KOPT-K1 (cell line): ENCODE data around the gene DCTN2.
"Not testable (repeated sequence)": the region's sequence is repeated elsewhere in the genome, so short reads cannot be mapped to it uniquely, and the experiment has no call there.

Experiments
- H3K27ac ChIP-seq: fragments of 200-600 bp; sonication (generic); 2 replicates; pipeline ENCODE4 v1.5.1; 2016; ENCODE audit warnings: antibody characterized with exemption, mild to moderate bottlenecking, low read depth, low read length; ENCODE audit not compliant: poor library complexity, severe bottlenecking
- H3K36me3 ChIP-seq: fragments of 200-600 bp; sonication (generic); 2 replicates; pipeline ENCODE4 v1.5.1; 2017; ENCODE audit warnings: antibody characterized with exemption, mild to moderate bottlenecking, low read length, moderate library complexity; ENCODE audit not compliant: insufficient read depth
- H3K9me3 ChIP-seq: fragments of 200-600 bp; sonication (generic); 2 replicates; pipeline ENCODE4 v1.5.1; 2017; ENCODE audit warnings: antibody characterized with exemption, low read length, mild to moderate bottlenecking; ENCODE audit not compliant: insufficient read depth, poor library complexity, severe bottlenecking

DCTN2 gene

DNA sequence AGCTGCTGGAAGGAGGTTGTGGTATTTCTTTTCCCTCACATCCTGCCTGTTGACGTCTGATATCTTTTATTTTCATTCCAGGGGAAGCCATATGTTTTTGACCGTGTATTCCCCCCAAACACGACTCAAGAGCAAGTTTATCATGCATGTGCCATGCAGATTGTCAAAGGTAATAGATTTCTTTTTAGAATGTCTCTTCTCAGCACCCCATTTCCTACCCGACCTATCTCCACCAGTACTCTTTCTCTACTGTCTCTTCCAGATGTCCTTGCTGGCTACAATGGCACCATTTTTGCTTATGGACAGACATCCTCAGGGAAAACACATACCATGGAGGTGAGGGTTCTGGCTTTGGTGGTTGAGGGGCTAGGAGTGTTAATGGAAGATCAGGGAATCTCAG, 16.4 kb upstream of the DCTN2 start:
- H3K36me3 ChIP-seq, result no peaks in the 10 kb centered on the region
- no peak overlapping the region for H3K27ac ChIP-seq
- no peaks in the 10 kb centered on the region for H3K9me3 ChIP-seq

DNA sequence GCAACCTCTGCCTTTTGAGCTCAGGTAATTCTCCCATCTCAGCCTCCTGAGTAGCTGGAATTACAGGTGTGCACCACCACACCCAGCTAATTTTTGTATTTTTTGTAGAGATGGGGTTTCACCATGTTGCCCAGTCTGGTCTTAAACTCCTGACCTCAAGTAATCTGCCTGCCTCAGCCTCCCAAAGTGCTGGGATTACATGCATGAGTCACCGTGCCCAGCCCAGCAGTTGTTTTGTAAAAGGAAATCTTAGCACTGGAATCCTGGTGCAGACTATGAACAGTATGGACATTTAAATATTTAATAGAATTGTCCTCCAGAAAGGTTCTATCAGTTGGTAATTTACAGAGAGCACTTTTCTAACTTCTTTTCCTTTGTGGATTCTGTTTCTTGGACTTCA, 14.1 kb upstream of the DCTN2 start:
- not testable (repeated sequence) for H3K36me3 ChIP-seq, H3K27ac ChIP-seq

GRCh38 chr12:57560516-57560915, 13.5 kb upstream of the DCTN2 start:
- no peaks in the 10 kb centered on the region for H3K9me3 ChIP-seq
- no peaks in the 10 kb centered on the region for H3K36me3 ChIP-seq
- H3K27ac ChIP-seq, result no peak overlapping the region

More for the DNA sequence above, 14.1 kb upstream of the DCTN2 start:
- not testable (repeated sequence) for H3K9me3 ChIP-seq

- Histone ChIP-seq H3K36me3 (no peaks in the 10 kb centered on the region), H3K27ac (no peak overlapping the region), H3K9me3 (no peaks in the 10 kb centered on the region)
Observed at GRCh38 chr12:57558864-57559263, 11.9 kb upstream of the DCTN2 start.

DNA sequence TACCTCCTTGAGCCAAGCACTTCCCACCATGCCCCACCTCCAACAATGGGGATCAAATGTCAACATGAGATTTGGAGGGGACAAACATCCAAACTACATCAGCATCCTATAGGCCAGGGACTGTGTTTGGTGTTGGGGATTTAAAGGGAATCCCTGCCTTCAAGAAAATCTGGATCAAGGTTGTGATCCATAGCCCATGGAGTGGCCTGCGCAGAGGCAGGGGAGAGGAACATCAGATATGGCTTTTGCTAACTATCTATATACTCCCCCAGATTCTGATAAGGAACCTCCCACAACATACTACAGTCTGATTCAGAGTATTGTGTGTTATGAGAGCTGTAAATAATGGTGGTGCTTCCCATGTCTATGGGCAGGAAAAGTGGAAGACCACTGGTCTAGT, 7.9 kb upstream of the DCTN2 start:
- H3K9me3 ChIP-seq, result no peaks in the 10 kb centered on the region
- no peak overlapping the region for H3K27ac ChIP-seq

GRCh38 chr12:57554453-57554852, 7.5 kb upstream of the DCTN2 start:
- no peaks in the 10 kb centered on the region for H3K36me3 ChIP-seq
- H3K27ac ChIP-seq, result no peak overlapping the region
- H3K9me3 ChIP-seq, result no peaks in the 10 kb centered on the region

More for the DNA sequence above, 7.9 kb upstream of the DCTN2 start:
- no peaks in the 10 kb centered on the region for H3K36me3 ChIP-seq

DNA sequence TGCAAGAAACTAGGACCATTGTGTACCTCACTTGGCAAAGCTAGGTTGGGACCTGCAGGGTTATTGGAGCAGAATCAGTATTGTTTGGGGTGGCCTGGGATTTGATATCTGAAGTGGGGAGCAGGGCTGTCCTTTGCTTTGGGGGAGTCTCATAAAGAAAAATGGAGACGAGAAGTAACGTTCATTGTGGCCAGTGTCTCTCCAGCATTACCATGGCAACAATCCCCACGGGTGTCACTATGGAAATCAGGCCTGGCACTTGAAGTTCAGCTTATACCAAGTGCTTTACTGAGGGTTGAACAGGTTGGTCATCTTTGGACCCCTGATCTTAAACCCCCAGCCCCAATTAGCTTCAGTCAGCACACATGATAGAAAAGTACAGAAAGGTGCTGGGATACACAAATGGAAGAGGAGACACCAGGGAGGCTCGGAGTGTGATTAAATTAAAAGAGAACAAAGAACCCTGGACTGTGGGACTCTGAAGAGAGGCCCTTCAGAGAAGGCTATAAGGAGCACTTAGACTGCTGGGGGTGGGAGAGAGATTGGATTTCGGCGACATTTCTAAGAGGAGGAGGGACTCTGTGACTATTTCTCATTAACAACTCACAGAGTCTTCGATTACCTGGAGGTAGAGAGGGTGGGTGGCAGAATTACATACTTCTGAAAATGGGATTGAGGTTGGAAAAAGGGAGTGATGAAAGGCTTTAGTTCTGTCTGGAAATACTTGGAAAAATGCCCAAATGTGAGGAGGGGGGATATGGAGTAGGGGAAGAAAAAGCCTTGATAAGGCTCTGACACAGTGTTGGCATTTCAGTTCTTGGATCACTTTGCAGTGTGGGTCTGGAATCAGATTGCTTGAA, 6.6 kb upstream of the DCTN2 start:
- H3K9me3 ChIP-seq, result no peaks in the 10 kb centered on the region
- H3K36me3 ChIP-seq, result no peaks in the 10 kb centered on the region
- H3K27ac ChIP-seq, result no peak overlapping the region

- no peak overlapping the region for H3K27ac ChIP-seq
- H3K36me3 ChIP-seq, result no peaks in the 10 kb centered on the region
- no peaks in the 10 kb centered on the region for H3K9me3 ChIP-seq
Observed at GRCh38 chr12:57552835-57553313, 5.9 kb upstream of the DCTN2 start.

DNA sequence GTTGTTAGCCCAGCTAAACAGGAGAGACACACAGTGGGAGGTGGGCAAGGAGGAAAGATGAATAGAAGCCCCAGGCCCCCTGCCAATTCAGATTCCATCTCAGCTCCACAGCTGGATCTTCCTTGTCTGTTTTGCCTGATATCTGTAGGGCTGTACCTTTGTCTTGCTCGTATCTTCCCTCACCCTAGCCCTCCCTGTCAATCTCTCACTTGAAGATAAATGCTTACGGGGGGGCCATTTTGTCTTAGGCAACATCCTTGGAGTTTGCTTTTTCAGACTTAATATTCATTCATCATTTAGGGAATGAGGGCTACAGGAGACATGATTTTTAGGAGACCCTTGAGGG, 5.3 kb upstream of the DCTN2 start:
- no peaks in the 10 kb centered on the region for H3K9me3 ChIP-seq
- H3K27ac ChIP-seq, result no peak overlapping the region
- no peaks in the 10 kb centered on the region for H3K36me3 ChIP-seq

DNA sequence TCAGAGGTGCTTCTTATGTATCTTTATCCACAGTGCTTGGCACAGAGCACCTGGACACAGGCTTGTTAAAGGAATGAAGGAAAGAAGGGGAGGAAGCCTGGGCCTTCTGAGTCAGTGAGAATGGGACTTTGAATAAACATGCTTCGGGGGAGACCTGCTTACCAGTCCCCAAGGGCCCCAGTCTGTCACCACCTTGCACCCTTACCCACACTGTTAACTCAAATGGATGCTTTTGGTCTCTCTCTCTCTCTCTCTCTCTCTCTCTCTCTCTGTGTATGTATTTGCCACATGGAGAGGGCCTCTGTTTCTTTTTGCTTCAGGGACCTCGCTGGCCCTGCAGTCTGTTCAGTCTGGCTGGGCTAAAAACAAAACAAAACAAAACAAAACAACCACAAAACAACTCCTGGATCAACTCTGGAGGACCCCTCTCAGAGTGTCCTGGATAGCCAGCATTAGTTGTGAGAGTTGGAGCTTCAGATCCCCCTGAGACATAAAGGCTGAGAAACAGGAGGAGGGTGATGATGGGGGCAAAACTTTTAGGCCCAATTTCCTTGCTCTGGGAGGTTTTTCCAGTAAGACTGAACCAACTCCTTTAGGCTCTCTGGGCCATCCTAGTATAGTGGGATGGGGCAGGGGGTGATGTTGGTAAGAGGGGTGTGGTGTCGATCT, 4.8 kb upstream of the DCTN2 start:
- Histone ChIP-seq H3K36me3 (no peaks in the 10 kb centered on the region), H3K27ac (no peak overlapping the region), H3K9me3 (no peaks in the 10 kb centered on the region)

- no peaks in the 10 kb centered on the region for H3K9me3 ChIP-seq
- H3K27ac ChIP-seq, result no peak overlapping the region
- no peaks in the 10 kb centered on the region for H3K36me3 ChIP-seq
Observed at GRCh38 chr12:57550641-57551549, 3.9 kb upstream of the DCTN2 start.

GRCh38 chr12:57549909-57550640, 3.1 kb upstream of the DCTN2 start, which contains the start of gene KIF5A:
TSS of gene KIF5A (plus strand) at chr12:57550044. CDS start at chr12:57550272, 228 bp downstream.
- Histone ChIP-seq H3K36me3 (no peaks in the 10 kb centered on the region), H3K9me3 (no peaks in the 10 kb centered on the region), H3K27ac (no peak within 1 kb of the TSS)

GRCh38 chr12:57549203-57549908, 2.4 kb upstream of the DCTN2 start:
- Histone ChIP-seq H3K9me3 (no peaks in the 10 kb centered on the region), H3K36me3 (no peaks in the 10 kb centered on the region), H3K27ac (no peak overlapping the region)

DNA sequence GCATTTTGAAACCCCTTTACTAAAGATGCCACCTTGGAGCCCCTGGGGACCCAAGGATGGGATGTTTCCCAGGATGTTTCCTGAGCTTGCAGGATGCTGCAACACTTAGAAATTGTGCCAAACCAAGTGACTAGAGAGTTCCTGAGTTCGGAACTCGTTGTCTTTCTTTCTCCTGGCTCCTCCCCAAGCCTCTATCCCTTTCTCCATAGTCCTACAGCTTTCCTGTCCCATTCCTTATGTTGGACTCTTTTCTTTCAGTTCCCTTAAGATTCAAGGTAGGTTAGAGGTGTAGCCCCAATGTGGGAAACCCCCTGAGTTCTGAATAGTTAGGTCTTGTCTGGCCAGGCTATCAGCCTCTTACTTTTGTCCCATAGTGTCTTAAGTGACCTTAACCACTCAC, 1.5 kb upstream of the DCTN2 start:
- Histone ChIP-seq H3K9me3 (no peaks in the 10 kb centered on the region), H3K27ac (no peak overlapping the region), H3K36me3 (0 out of 2 replicates have a peak, but pooled peaks cover 3% of the 10 kb centered on the region)
